ENCODE results near the gene MYH11. TPM values are rescaled to one million over a fixed set of nuclear protein-coding genes. Genes with fewer than 3 reads are reported as not detected.

The MYH11 gene
- polyA plus RNA-seq, 1 donor from 2014 or later, result not detected

GRCh38 chr16:15660203-15660601, 196.6 kb downstream of the MYH11 start:
- Histone ChIP-seq H3K27ac (ENCODE audit: low read length) (no peak overlapping the region), H3K9ac (ENCODE audit: low read length) (no peak overlapping the region), H3K27me3 (ENCODE audit: insufficient read depth, low read depth, low read length) (no peaks in the 10 kb centered on the region), H3K36me3 (ENCODE audit: insufficient read depth, low read length) (no peaks in the 10 kb centered on the region), H2AFZ (ENCODE audit: low read depth, low read length) (no peak overlapping the region), H4K20me1 (ENCODE audit: insufficient read depth) (no peaks in the 10 kb centered on the region), H3K9me3 (ENCODE audit: low read length) (no peaks in the 10 kb centered on the region), H3K9me2 (ENCODE audit: insufficient read depth, low read length) (no peaks in the 10 kb centered on the region), H3F3A (ENCODE audit: insufficient read depth, low read length, poor library complexity, severe bottlenecking) (no peaks in the 10 kb centered on the region), H3K4me3 (ENCODE audit: low read length) (no peak overlapping the region), H3K79me2 (replicated peaks; ENCODE audit: insufficient read depth, low read length) (no peaks in the 10 kb centered on the region), H3K4me2 (ENCODE audit: low read length) (no peak overlapping the region)
- TF ChIP-seq POLR2AphosphoS5 (IDR thresholded peaks at IDR 0.05), result no peak
- no peak for TF ChIP-seq EZH2 (IDR thresholded peaks at IDR 0.05; ENCODE audit: borderline replicate concordance, insufficient read depth, low read length, poor library complexity, severe bottlenecking)
- no peak for TF ChIP-seq CTCF (IDR thresholded peaks at IDR 0.05; ENCODE audit: poor library complexity, severe bottlenecking)
- no peak for TF ChIP-seq REST (IDR thresholded peaks at IDR 0.05; ENCODE audit: borderline replicate concordance)
- TF ChIP-seq SMC3 (conservative IDR thresholded peaks at IDR 0.05; ENCODE audit: poor library complexity), result no peak
- no peak for TF ChIP-seq TAF1 (IDR thresholded peaks at IDR 0.05; ENCODE audit: low read depth)
- no peak for TF ChIP-seq RAD21 (conservative IDR thresholded peaks at IDR 0.05)
- TF ChIP-seq MXI1 (conservative IDR thresholded peaks at IDR 0.05; ENCODE audit: poor library complexity, severe bottlenecking), result no peak
- TF ChIP-seq EP300 (conservative IDR thresholded peaks at IDR 0.05; ENCODE audit: poor library complexity, severe bottlenecking), result no peak

- H3K36me3 ChIP-seq (ENCODE audit: insufficient read depth, low read length), result no peaks in the 10 kb centered on the region
- no peak overlapping the region for H3K4me3 ChIP-seq (ENCODE audit: low read length)
- no peak overlapping the region for H3K4me2 ChIP-seq (ENCODE audit: low read length)
- H3K9me3 ChIP-seq (ENCODE audit: low read length), result no peaks in the 10 kb centered on the region
- no peaks in the 10 kb centered on the region for H3F3A ChIP-seq (ENCODE audit: insufficient read depth, low read length, poor library complexity, severe bottlenecking)
- TF ChIP-seq MXI1 (conservative IDR thresholded peaks at IDR 0.05; ENCODE audit: poor library complexity, severe bottlenecking) (no peak), SMC3 (conservative IDR thresholded peaks at IDR 0.05; ENCODE audit: poor library complexity) (no peak), POLR2AphosphoS5 (IDR thresholded peaks at IDR 0.05) (no peak), CTCF (IDR thresholded peaks at IDR 0.05; ENCODE audit: poor library complexity, severe bottlenecking) (no peak), TAF1 (IDR thresholded peaks at IDR 0.05; ENCODE audit: low read depth) (no peak), EZH2 (IDR thresholded peaks at IDR 0.05; ENCODE audit: borderline replicate concordance, insufficient read depth, low read length, poor library complexity, severe bottlenecking) (no peak), REST (IDR thresholded peaks at IDR 0.05; ENCODE audit: borderline replicate concordance) (no peak), RAD21 (conservative IDR thresholded peaks at IDR 0.05) (no peak), EP300 (conservative IDR thresholded peaks at IDR 0.05; ENCODE audit: poor library complexity, severe bottlenecking) (no peak)
- no peaks in the 10 kb centered on the region for H4K20me1 ChIP-seq (ENCODE audit: insufficient read depth)
- no peaks in the 10 kb centered on the region for H3K9me2 ChIP-seq (ENCODE audit: insufficient read depth, low read length)
- H3K79me2 ChIP-seq (replicated peaks; ENCODE audit: insufficient read depth, low read length), result no peaks in the 10 kb centered on the region
- no peak overlapping the region for H2AFZ ChIP-seq (ENCODE audit: low read depth, low read length)
- H3K27ac ChIP-seq (ENCODE audit: low read length), result no peak overlapping the region
- H3K27me3 ChIP-seq (ENCODE audit: insufficient read depth, low read depth, low read length), result no peaks in the 10 kb centered on the region
- no peak overlapping the region for H3K9ac ChIP-seq (ENCODE audit: low read length)
Observed at GRCh38 chr16:15658556-15658955, 198.3 kb downstream of the MYH11 start.

Measured in neural cell (in vitro differentiated cells).